GM12892 (cell line): ENCODE data around the gene GIGYF2.

Experiments
- POLR2A ChIP-seq: IDR thresholded peaks from 2 replicates; pipeline ENCODE4 v1.6.1; 2011; ENCODE audit warnings: low read depth, low read length, control low read depth
- POLR2AphosphoS5 ChIP-seq: IDR thresholded peaks from 2 replicates; pipeline ENCODE4 v1.6.1; 2011; ENCODE audit warnings: low read depth, low read length, control low read depth
- TAF1 ChIP-seq: IDR thresholded peaks from 2 replicates; pipeline ENCODE4 v1.6.1; 2011; ENCODE audit warnings: low read depth, mild to moderate bottlenecking, control low read depth, low read length, borderline replicate concordance

- TF ChIP-seq TAF1 = no peak
- TF ChIP-seq POLR2AphosphoS5 = no peak
- no peak for TF ChIP-seq POLR2A
Measured at GRCh38 chr2:232714969-232715368, 17.8 kb downstream of the GIGYF2 start.
